Fibroblast of pulmonary artery (primary cell): ENCODE data around the gene EEF1B2.
A peak's percentile ranks its signal among the peaks of the same experiment; 100 is the strongest.
"Not testable (repeated sequence)": the region's sequence is repeated elsewhere in the genome, so short reads cannot be mapped to it uniquely, and the experiment has no call there.

Experiments used
- DNase-seq: peaks from one replicate; pipeline ENCODE4 v3.0.0-alpha.2; 2010; ENCODE audit warnings: low read depth
- H3K4me3 ChIP-seq: replicated peaks from 2 replicates; pipeline ENCODE4 v1.5.1; 2011; ENCODE audit warnings: low read depth, mild to moderate bottlenecking, control low read depth, low read length, moderate library complexity
- TF ChIP-seq, protein P1 (sequence below): IDR thresholded peaks from 2 replicates; pipeline ENCODE4 v1.5.1; 2011; ENCODE audit warnings: mild to moderate bottlenecking, control low read depth, low read length, inconsistent platforms; ENCODE audit errors: missing control alignments

EEF1B2 gene

DNA sequence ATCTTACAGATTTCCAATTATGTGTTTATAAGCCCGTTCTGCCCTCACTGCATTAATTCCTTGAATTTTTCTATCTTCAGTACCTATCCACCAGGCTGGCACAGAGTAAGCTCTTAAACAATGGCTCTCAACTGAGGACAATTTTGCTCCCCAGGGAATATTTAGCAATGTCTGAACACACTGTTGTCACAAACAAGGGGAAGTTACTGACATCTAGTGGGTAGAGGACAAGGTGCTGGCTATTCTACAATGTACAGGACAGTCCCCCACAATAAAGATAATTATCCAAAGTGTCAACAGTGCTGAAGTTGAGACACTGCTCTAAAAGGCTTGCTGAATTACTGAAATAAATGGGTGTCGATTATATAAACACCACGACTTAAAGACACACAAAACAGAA is 5.5 kb upstream of the EEF1B2 start:
- peak; percentile 45 for DNase-seq
- TF ChIP-seq, protein P1, sequence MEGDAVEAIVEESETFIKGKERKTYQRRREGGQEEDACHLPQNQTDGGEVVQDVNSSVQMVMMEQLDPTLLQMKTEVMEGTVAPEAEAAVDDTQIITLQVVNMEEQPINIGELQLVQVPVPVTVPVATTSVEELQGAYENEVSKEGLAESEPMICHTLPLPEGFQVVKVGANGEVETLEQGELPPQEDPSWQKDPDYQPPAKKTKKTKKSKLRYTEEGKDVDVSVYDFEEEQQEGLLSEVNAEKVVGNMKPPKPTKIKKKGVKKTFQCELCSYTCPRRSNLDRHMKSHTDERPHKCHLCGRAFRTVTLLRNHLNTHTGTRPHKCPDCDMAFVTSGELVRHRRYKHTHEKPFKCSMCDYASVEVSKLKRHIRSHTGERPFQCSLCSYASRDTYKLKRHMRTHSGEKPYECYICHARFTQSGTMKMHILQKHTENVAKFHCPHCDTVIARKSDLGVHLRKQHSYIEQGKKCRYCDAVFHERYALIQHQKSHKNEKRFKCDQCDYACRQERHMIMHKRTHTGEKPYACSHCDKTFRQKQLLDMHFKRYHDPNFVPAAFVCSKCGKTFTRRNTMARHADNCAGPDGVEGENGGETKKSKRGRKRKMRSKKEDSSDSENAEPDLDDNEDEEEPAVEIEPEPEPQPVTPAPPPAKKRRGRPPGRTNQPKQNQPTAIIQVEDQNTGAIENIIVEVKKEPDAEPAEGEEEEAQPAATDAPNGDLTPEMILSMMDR: no peak
- H3K4me3 ChIP-seq: no peak overlapping the region

DNA sequence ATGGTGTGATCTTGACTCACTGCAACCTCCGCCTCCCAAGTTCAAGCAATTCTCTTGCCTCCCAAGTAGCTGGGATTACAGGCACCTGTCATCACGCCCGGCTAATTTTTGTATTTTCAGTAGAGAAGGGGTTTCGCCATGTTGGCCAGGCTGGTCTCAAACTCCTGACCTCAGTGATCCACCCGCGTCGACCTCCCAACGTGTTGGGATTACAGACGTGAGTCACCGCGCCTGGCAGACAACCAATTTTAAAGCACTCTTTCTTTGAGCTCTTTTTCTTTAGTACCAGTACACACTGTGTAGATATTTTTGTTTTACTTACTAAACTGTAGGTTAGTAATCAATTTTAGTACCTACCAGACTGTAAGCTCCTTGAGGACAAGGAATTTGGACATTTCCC is 2.7 kb upstream of the EEF1B2 start:
- H3K4me3 ChIP-seq: not testable (repeated sequence)

DNA sequence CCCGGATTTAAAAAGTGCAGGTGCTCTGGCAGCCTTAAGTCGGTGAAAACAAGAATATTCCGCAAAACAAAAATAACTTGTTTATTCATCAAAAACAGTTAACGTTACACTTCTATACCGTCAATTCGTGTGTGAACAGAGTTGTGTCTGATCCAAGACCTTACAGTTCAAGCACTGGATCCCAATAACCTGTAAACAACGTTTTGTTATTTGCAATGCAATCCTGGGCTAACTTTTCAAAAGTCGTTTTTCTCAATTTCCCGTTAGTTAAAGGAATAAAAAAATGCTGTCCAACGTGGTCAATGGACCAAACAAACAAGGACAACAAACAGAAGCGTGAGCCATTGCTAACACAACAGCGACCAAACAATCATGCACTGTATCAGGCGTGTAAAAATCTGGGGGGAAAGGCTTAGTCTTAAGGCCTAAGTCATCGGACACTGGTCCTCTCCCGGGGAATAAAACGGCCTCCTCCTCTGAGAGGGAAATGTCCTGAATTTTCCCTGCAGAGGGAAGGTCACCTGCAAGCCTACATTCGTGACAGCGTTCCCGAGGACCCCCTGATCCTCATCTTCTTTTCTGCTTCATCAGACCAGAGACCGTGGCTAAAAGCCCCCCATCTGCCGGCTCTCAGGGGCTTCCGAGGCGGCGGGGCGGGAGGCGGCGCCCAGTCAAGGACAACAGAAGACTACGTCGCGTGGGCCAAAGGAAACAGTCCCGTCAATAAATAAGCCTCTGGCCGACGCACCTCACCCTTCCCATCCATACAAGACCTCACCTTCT is 941 bp upstream of the EEF1B2 start:
- peak; percentile 30 for DNase-seq
- TF ChIP-seq, protein P1: no peak
- H3K4me3 ChIP-seq: peak overlapping the region; percentile 98

More for the DNA sequence above, 2.7 kb upstream of the EEF1B2 start:
- DNase-seq: not testable (repeated sequence)

DNA sequence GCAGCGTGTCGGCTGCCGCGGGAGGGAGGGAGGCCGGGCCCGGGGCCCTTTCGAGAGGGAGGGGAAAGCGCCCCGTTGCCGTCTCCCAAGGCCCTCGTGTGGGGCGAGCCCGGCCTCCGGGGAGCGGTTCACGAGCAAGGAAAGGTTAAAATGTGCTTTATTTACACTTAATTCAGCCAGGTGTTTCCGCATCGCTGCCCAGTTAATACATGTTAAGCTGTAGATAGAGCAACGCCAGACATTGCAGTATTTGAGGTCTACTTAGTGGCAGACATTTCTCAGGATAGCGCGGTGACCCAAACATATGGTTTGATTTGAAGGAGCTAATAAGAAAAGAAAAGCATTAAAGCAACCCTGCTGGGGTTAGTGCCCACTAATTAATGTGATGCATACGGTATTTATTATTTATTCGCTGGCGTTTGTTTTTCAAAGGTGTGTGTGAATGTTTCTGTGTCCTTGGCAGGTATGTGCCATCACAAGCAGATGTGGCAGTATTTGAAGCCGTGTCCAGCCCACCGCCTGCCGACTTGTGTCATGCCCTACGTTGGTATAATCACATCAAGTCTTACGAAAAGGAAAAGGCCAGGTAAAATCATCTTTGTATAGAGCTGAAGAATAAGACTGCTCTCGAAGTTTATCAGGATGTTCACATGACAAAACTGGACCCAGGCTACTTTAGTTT is 571 bp downstream of the EEF1B2 start:
- TF ChIP-seq, protein P1: no peak
- H3K4me3 ChIP-seq: peak overlapping the region; percentile 98
- DNase-seq: no peak

DNA sequence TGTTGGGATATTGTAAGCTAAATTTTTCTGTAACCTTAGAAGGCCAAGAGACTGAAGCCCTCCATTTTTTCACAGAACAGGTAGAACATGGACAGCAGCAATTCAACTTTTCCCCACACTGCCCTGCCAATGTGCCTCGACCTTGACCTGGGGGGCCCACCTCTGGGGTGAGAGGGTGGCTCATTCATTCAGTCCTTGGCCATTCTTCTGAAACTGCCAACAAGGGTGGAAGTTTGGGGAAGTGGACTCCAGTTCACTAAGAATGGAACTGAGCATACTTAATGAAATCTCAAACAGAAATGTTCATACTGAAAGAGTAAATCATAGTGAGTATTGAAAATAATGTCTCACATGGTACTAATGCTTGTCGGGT is 1.1 kb downstream of the EEF1B2 start:
- no peak for DNase-seq
- H3K4me3 ChIP-seq: peak overlapping the region; percentile 98
- TF ChIP-seq, protein P1: no peak

DNA sequence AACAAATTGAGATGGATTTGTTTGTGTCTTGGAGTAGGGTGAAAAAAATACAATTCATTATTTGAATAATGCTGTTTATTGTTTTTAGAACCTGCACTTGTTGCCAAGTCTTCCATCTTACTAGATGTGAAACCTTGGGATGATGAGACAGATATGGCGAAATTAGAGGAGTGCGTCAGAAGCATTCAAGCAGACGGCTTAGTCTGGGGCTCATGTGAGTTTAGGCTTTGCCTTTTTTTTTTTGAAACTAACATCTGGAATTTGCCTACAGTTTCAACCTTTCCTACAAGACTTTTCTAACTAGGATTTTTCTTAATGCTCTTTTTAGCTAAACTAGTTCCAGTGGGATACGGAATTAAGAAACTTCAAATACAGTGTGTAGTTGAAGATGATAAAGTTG is 2.7 kb downstream of the EEF1B2 start:
- DNase-seq, H3K4me3 ChIP-seq: not testable (repeated sequence)

DNA sequence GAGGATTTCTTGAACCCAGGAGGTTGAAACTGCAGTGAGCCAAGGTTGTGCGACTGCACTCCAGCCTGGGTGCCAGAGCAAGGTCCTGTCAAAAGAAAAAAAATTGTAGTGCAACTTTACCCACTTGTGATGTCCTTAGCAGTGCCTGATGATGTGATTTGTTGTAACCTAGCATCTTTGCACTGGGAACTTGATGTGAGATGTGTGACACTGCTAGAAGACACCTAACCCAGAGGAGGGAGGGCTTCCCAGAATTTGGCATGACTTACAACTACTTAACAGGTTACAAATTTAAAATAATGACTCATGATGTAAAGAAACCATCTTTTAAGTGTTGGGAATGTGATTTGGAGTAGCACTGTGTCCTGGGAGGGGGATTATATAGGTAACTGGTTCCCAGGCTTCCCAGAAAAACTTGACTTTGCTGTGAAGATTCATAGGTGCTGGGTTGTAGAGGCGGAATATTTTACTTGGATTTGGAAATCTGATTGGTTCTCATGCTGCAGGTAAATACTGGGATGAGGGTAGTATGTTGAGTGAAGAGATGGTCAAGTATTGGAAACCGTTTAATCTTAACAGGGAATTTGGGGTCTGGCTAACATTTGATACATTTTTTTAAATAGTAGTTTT is 3.7 kb downstream of the EEF1B2 start:
- no peak for DNase-seq
- no peak overlapping the region for H3K4me3 ChIP-seq
- TF ChIP-seq, protein P1: no peak
